Measurements from ENCODE around the gene ANTXRL.

- TF ChIP-seq CTCF (IDR thresholded peaks at IDR 0.05; ENCODE audit: low read depth, low read length, missing input control) (no peak), GABPA (IDR thresholded peaks at IDR 0.05 in 1 of 2, conservative IDR thresholded peaks at IDR 0.05 in 1 of 2) (no peak), ZBTB33 (IDR thresholded peaks at IDR 0.05) (no peak), MAX (IDR thresholded peaks at IDR 0.05) (no peak)
Measured at GRCh38 chr10:46257099-46257498, 29.7 kb upstream of the ANTXRL start.
